ACC112 (cell line): ENCODE results near the gene SAMD10.
"Not testable (repeated sequence)": the region's sequence is repeated elsewhere in the genome, so short reads cannot be mapped to it uniquely, and the experiment has no call there.

Experiments used
- H2AFZ ChIP-seq: fragments of 200-600 bp; sonication (generic); one replicate; pipeline ENCODE4 v1.6.0; 2017; ENCODE audit warnings: antibody characterized with exemption, low read length; ENCODE audit not compliant: unreplicated experiment
- H3K27ac ChIP-seq: fragments of 200-600 bp; sonication (generic); 2 replicates; pipeline ENCODE4 v1.5.1; 2014; ENCODE audit warnings: low read depth, mild to moderate bottlenecking, antibody characterized with exemption, low read length, moderate library complexity
- H3K27me3 ChIP-seq: fragments of 200-600 bp; sonication (generic); 2 replicates; pipeline ENCODE4 v1.6.1; 2014; ENCODE audit warnings: mild to moderate bottlenecking, antibody characterized with exemption, low read length, moderate library complexity, mixed read lengths; ENCODE audit not compliant: insufficient read depth
- H3K36me3 ChIP-seq: fragments of 200-600 bp; sonication (generic); 2 replicates; pipeline ENCODE4 v1.6.1; 2016; ENCODE audit warnings: mild to moderate bottlenecking, antibody characterized with exemption, low read length, moderate library complexity, mixed read lengths; ENCODE audit not compliant: insufficient read depth
- H3K4me1 ChIP-seq: fragments of 200-600 bp; sonication (generic); one replicate; pipeline ENCODE4 v1.6.1; 2016; ENCODE audit warnings: low read length, mixed read lengths; ENCODE audit not compliant: insufficient read depth, unreplicated experiment, control insufficient read depth
- H3K4me3 ChIP-seq: fragments of 200-600 bp; sonication (generic); 2 replicates; pipeline ENCODE4 v1.5.1; 2014; ENCODE audit warnings: mild to moderate bottlenecking, low read depth, low read length
- H3K79me2 ChIP-seq: fragments of 200-600 bp; sonication (generic); one replicate; pipeline ENCODE4 v1.6.0; 2016; ENCODE audit warnings: low read length; ENCODE audit not compliant: control insufficient read depth, unreplicated experiment, insufficient read depth

Gene SAMD10

DNA sequence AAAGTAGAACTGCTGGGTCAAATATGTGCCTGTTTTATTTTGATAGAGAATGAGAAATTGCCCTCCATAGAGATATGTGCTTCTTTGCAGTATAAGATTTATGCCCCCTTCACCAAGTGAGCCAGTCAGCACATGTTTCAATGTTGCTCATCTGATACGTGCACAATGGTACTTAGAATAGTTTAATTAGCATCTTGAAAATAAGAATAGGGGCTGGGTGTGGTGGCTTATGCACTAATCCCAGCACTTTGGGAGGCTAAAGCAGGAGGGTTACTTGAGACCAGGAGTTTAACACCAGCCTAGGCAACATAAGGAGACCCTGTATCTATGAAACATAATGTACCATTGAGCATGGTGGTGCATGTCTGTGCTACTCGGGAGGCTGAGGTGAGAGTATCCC is 36.2 kb upstream of the SAMD10 start:
- peaks cover 14% of the 10 kb centered on the region for H3K36me3 ChIP-seq
- H3K4me1 ChIP-seq: no peaks in the 10 kb centered on the region
- no peaks in the 10 kb centered on the region for H3K27me3 ChIP-seq
- no peaks in the 10 kb centered on the region for H3K79me2 ChIP-seq
- H3K4me3 ChIP-seq: no peak overlapping the region
- no peak overlapping the region for H2AFZ ChIP-seq
- no peak overlapping the region for H3K27ac ChIP-seq

DNA sequence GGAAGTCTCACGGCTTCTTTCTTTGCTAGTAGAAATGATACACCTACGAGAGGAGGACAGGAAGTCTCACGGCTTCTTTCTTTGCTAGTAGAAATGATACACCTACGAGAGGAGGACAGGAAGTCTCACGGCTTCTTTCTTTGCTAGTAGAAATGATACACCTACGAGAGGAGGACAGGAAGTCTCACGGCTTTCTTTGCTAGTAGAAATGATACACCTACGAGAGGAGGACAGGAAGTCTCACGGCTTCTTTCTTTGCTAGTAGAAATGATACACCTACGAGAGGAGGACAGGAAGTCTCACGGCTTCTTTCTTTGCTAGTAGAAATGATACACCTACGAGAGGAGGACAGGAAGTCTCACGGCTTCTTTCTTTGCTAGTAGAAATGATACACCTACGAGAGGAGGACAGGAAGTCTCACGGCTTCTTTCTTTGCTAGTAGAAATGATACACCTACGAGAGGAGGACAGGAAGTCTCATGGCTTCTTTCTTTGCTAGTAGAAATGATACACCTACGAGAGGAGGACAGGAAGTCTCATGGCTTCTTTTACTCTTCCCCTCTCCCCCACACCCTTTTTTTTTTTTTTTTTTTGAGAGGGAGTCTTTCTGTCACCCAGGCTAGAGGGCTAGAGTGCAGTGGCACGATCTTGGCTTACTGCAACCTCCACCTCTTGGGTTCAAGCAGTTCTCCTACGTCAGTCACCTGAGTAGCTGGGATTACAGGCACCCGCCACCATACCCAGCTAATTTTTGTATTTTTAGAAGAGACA is 33.1 kb upstream of the SAMD10 start:
- not testable (repeated sequence) for H3K4me1 ChIP-seq, H3K27ac ChIP-seq, H3K4me3 ChIP-seq, H3K27me3 ChIP-seq, H2AFZ ChIP-seq, H3K79me2 ChIP-seq
- H3K36me3 ChIP-seq: peaks cover 41% of the 10 kb centered on the region

DNA sequence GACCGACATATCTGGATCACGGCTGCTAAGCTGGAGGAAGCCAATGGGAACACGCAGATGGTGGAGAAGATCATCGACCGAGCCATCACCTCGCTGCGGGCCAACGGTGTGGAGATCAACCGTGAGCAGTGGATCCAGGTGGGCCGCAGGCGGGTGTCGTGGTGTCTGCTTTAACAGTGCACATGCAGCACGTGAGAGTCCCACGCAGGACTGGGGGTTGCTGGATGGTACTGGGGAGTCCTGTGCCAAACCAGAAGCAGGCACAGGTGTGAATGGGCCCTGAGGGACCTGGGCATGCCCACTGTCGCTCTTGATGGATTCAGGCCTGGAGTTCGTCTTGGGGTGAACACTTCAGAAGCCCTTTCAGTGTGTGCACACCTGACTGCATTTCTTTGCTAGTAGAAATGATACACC is 31.9 kb upstream of the SAMD10 start:
- H3K36me3 ChIP-seq: peaks cover 45% of the 10 kb centered on the region
- no peak overlapping the region for H3K4me3 ChIP-seq
- no peaks in the 10 kb centered on the region for H3K4me1 ChIP-seq
- no peaks in the 10 kb centered on the region for H3K27me3 ChIP-seq
- no peak overlapping the region for H2AFZ ChIP-seq
- peaks cover 3% of the 10 kb centered on the region for H3K79me2 ChIP-seq
- no peak overlapping the region for H3K27ac ChIP-seq

DNA sequence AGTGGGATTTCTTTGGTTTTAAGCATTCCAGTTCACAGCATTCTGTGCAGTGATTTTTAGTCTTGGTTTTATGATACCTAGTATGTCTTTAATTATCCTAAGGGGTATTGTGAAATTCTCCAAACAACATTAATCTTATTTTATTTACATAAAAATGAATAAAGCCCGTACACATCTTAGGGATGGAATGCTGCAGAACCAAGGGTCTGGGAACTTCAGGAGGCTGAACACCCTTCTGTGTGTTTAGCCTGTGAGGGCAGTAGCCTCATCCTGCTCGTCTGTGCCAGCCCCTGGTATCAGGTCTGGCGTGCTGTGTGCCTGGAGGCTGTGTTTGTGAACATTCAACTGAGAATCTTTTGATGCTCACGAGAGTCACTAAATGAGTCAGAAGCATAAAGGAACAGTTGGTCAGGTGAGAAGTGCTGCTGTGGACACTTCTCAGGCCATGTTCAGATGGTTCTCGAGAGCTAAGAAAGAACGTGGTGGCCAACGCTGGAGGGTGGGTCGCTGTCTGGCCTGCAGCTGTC is 31.3 kb upstream of the SAMD10 start:
- Histone ChIP-seq H3K36me3 (peaks cover 45% of the 10 kb centered on the region), H3K27me3 (no peaks in the 10 kb centered on the region), H3K27ac (no peak overlapping the region), H3K4me3 (no peak overlapping the region), H2AFZ (no peak overlapping the region), H3K79me2 (peaks cover 3% of the 10 kb centered on the region), H3K4me1 (no peaks in the 10 kb centered on the region)

DNA sequence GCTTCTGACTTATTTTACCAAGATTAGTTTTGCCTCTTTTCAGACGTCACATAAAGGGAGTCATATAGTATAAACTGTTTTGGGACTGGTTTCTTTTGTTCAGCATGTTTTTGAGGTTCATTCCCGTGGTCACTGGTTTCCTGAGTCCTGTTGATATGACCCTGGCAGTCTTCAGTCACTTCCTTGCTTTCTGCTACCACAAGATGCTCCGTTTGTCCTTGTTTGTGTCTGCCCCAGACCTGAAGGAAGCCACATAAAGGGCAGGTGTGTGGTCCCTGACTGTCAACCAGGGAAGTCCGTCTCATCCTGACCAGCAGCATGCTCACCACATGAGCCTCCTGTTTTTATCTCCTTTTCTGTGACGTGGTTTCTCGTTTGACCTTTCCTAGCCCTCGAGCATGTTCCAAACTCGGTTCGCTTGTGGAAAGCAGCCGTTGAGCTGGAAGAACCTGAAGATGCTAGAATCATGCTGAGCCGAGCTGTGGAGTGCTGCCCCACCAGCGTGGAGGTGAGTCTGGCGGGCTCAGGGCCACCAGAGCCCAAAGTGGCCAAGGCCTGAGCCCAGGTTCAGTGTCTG is 30.5 kb upstream of the SAMD10 start:
- Histone ChIP-seq H2AFZ (no peak overlapping the region), H3K27me3 (no peaks in the 10 kb centered on the region), H3K27ac (no peak overlapping the region), H3K4me1 (no peaks in the 10 kb centered on the region), H3K4me3 (no peak overlapping the region), H3K36me3 (peaks cover 45% of the 10 kb centered on the region), H3K79me2 (peaks cover 3% of the 10 kb centered on the region)

DNA sequence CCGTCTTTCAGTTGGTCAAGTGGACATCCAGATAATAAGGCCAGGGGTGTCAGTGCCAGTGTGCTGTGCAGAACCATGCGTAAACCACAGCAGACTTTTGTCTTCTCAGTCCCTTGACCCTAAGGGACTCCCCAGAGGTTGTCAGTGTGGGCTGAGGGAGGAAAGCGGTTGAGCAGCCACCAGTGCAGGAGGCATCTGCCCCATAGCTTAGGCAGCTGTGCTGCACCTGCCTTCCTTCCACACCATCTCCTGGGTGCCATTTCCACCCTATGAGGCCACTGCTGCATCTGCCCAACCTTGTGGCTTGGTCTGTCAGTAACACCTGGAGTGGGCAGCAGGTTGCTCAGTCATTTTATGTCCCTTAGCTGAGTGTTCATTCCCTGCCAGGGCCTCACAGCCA is 27.5 kb upstream of the SAMD10 start:
- Histone ChIP-seq H3K4me1 (no peaks in the 10 kb centered on the region), H3K36me3 (peaks cover 45% of the 10 kb centered on the region), H3K4me3 (no peak overlapping the region), H2AFZ (no peak overlapping the region), H3K27ac (no peak overlapping the region), H3K27me3 (no peaks in the 10 kb centered on the region), H3K79me2 (peaks cover 3% of the 10 kb centered on the region)

DNA sequence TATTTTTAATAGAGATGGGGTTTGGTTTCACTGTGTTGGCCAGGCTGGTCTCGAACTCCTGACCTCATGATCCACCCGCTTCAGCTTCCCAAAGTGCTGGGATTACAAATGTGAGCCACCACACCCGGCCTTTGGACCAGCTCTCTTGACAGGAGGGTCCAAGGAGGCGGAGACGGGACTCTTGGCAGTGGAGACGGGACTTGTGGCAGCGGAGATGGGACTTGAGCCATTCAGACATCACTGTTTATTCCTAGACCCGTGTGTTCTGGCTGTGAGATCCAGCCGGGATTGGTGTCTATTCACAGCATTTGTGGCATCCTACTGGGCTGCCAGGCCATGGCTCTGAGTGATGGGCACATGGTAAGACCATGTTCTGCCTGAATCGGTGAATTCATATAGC is 27.0 kb upstream of the SAMD10 start:
- Histone ChIP-seq H3K36me3 (peaks cover 43% of the 10 kb centered on the region), H2AFZ (no peak overlapping the region), H3K27ac (no peak overlapping the region), H3K4me1 (no peaks in the 10 kb centered on the region), H3K4me3 (no peak overlapping the region), H3K27me3 (no peaks in the 10 kb centered on the region), H3K79me2 (peaks cover 3% of the 10 kb centered on the region)

DNA sequence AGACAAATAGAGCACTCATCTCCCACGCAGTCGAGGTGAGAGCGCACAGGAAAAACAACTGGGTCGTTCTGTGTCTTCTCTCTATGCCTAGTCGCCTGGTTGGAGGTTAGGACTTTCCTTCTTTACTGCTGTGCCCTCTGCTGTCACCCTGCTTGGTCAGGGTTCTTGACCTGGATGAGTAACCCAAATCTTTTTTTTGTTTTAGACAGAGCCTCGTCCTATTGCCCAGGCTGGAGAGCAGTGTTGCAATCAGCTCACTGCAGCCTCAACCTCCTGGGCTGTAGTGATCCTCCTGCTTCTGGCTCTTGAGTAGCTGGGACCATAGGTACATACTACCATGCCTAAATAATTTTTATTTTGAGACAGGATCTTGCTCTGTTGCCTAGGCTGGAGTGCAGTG is 26.0 kb upstream of the SAMD10 start:
- Histone ChIP-seq H3K4me1 (no peaks in the 10 kb centered on the region), H3K27ac (no peak overlapping the region), H3K4me3 (no peak overlapping the region), H3K36me3 (peaks cover 37% of the 10 kb centered on the region), H3K79me2 (peaks cover 3% of the 10 kb centered on the region), H3K27me3 (no peaks in the 10 kb centered on the region), H2AFZ (no peak overlapping the region)

DNA sequence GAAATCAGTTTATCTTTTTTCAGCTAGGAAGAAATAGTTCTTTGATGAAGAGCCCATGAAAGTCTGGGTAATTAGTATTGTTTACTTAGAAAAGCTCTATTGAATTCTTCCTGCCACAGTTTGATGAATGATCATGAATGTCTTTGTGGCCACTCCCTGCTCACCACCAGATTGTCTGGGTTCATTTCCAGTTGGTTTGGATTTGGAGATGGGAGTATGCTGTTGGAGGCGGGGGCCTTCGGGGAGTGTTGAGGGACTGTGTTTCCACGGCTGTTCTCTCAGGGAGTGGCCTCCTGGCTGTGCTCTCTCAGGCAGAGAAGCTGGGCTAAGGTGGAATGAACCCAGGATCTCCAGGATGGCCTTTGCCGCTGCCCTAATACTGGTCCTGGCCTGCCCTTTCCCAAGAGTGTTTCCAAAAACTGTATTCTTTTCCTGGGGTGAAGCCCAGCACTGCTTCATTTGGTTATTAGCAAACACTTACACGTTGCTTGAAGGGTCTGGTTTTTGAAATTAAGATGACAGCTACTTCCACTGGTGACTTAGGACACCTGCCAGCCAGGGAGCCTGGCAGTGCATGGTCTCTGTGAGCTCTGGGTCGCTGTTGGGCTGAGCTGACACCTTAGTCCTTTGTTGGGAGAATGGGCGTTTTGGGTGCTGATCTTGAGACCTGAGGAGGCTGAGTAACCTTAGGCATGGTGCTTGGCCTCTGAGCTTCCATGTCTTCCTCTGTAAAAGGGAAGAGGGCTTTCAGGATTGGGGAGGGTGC is 24.7 kb upstream of the SAMD10 start:
- H3K36me3 ChIP-seq: peaks cover 30% of the 10 kb centered on the region
- H3K27me3 ChIP-seq: no peaks in the 10 kb centered on the region
- no peaks in the 10 kb centered on the region for H3K4me1 ChIP-seq
- H2AFZ ChIP-seq: no peak overlapping the region
- H3K4me3 ChIP-seq: no peak overlapping the region
- no peak overlapping the region for H3K27ac ChIP-seq
- peaks cover 3% of the 10 kb centered on the region for H3K79me2 ChIP-seq

DNA sequence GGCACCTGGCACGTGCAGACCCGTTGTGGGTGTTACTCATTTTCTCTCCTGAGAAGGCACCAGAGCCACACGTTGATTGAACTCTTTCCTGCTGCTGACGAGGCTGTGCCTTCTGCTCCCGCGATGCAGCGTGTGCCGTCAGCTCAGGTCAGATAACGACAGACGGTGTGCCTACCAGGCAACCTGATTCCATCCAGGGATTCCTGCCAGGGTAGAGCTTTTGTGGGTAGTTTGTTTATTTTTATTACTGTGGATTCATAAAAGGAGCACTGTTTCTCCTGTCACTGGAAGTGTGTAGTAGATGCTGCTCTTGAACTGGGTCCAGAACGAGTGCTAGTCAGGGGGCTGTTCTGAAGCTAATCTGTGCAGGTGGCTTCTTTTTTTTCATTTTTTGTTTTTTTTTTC is 22.2 kb upstream of the SAMD10 start:
- Histone ChIP-seq H3K36me3 (peaks cover 14% of the 10 kb centered on the region), H2AFZ (no peak overlapping the region), H3K27ac (no peak overlapping the region), H3K4me3 (no peak overlapping the region), H3K4me1 (no peaks in the 10 kb centered on the region), H3K79me2 (no peaks in the 10 kb centered on the region), H3K27me3 (no peaks in the 10 kb centered on the region)
